Loucy (cell line): ENCODE data around the gene NEUROD2.

ENCODE experiments used
- H2AFZ ChIP-seq: fragments of 200-600 bp; sonication (generic); 2 replicates; pipeline ENCODE4 v1.6.0; 2016; ENCODE audit warnings: antibody characterized with exemption, mild to moderate bottlenecking, low read length, moderate library complexity
- H3F3A ChIP-seq: fragments of 200-600 bp; 2 replicates; pipeline ENCODE4 v1.6.0; 2016; ENCODE audit warnings: antibody characterized with exemption, low read depth, mild to moderate bottlenecking
- H3K27me3 ChIP-seq: fragments of 200-600 bp; sonication (generic); 2 replicates; pipeline ENCODE4 v1.6.1; 2014; ENCODE audit warnings: low read length, mild to moderate bottlenecking; ENCODE audit not compliant: insufficient read depth, poor library complexity, severe bottlenecking
- H3K36me3 ChIP-seq: fragments of 200-600 bp; sonication (generic); 2 replicates; pipeline ENCODE4 v1.6.1; 2016; ENCODE audit warnings: low read length; ENCODE audit not compliant: insufficient read depth
- H3K4me1 ChIP-seq: fragments of 200-600 bp; sonication (generic); 2 replicates; pipeline ENCODE4 v1.5.1; 2014; ENCODE audit warnings: low read length, mild to moderate bottlenecking; ENCODE audit not compliant: insufficient read depth, poor library complexity, severe bottlenecking
- H3K4me2 ChIP-seq: fragments of 200-600 bp; sonication (generic); 2 replicates; pipeline ENCODE4 v1.6.0; 2014; ENCODE audit warnings: antibody characterized with exemption, low read length, low read depth, mild to moderate bottlenecking; ENCODE audit not compliant: poor library complexity, severe bottlenecking
- H3K4me3 ChIP-seq: fragments of 200-600 bp; sonication (generic); 2 replicates; pipeline ENCODE4 v1.5.1; 2014; ENCODE audit warnings: low read length, mild to moderate bottlenecking, mixed read lengths; ENCODE audit not compliant: poor library complexity, severe bottlenecking
- H3K79me2 ChIP-seq: fragments of 200-600 bp; sonication (generic); 2 replicates; pipeline ENCODE4 v1.6.1; 2014; ENCODE audit warnings: low read length; ENCODE audit not compliant: insufficient read depth
- H3K9ac ChIP-seq: fragments of 200-600 bp; sonication (generic); 2 replicates; pipeline ENCODE4 v1.6.0; 2014; ENCODE audit warnings: mild to moderate bottlenecking, low read depth, low read length, moderate library complexity; ENCODE audit not compliant: poor library complexity, severe bottlenecking
- H3K9me2 ChIP-seq: fragments of 200-600 bp; sonication (generic); replicated peaks from 2 replicates; pipeline ENCODE4 v1.6.1; 2016; ENCODE audit warnings: low read depth, low read length, mixed read lengths
- H3K9me3 ChIP-seq: fragments of 200-600 bp; sonication (generic); 2 replicates; pipeline ENCODE4 v1.6.1; 2014; ENCODE audit warnings: mild to moderate bottlenecking, antibody characterized with exemption, low read length, low read depth; ENCODE audit not compliant: insufficient read depth
- H4K20me1 ChIP-seq: fragments of 200-600 bp; sonication (generic); 2 replicates; pipeline ENCODE4 v1.6.0; 2014; ENCODE audit warnings: antibody characterized with exemption, low read length, mild to moderate bottlenecking; ENCODE audit not compliant: insufficient read depth, poor library complexity, severe bottlenecking
- EZH2phosphoT487 ChIP-seq: fragments of 200-600 bp; IDR thresholded peaks from 2 replicates; pipeline ENCODE4 v1.6.1; 2018; ENCODE audit warnings: antibody characterized with exemption, mild to moderate bottlenecking, moderate library complexity, borderline replicate concordance
- TF ChIP-seq, protein P1 (sequence below): fragments of 200-600 bp; sonication (generic); conservative IDR thresholded peaks from 2 replicates; pipeline ENCODE4 v1.5.1; 2014; ENCODE audit warnings: mild to moderate bottlenecking, antibody characterized with exemption, low read length

The NEUROD2 gene

DNA sequence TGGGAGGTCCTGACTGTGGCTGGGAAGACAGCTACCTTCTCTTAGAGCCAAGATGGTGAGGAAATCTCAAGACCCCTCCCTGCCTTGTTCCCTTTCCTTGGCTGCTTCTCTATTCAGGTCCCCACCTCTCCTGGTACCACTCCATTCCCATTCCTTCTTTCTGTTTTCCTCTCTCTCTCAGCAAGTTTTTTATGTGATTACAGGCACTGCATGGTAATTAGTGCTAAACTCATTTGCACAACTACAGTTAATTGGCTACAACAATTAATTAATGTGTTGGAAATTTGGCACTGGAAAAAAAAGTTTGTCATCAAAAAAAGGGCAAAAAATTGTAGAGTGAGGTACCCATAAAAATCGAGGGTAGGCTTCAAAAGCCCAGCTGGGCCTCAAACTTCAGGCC lies 45.3 kb downstream of the NEUROD2 start:
- Histone ChIP-seq H3K79me2 (no peaks in the 10 kb centered on the region), H3F3A (no peaks in the 10 kb centered on the region), H3K9ac (no peak overlapping the region), H3K36me3 (no peaks in the 10 kb centered on the region; the same call in 1 of the 2 replicates), H4K20me1 (no peaks in the 10 kb centered on the region), H3K9me2 (no peaks in the 10 kb centered on the region), H2AFZ (no peak overlapping the region), H3K27me3 (no peaks in the 10 kb centered on the region), H3K9me3 (no peaks in the 10 kb centered on the region), H3K4me3 (no peak overlapping the region), H3K4me2 (no peak overlapping the region), H3K4me1 (no peaks in the 10 kb centered on the region)
- TF ChIP-seq, protein P1, sequence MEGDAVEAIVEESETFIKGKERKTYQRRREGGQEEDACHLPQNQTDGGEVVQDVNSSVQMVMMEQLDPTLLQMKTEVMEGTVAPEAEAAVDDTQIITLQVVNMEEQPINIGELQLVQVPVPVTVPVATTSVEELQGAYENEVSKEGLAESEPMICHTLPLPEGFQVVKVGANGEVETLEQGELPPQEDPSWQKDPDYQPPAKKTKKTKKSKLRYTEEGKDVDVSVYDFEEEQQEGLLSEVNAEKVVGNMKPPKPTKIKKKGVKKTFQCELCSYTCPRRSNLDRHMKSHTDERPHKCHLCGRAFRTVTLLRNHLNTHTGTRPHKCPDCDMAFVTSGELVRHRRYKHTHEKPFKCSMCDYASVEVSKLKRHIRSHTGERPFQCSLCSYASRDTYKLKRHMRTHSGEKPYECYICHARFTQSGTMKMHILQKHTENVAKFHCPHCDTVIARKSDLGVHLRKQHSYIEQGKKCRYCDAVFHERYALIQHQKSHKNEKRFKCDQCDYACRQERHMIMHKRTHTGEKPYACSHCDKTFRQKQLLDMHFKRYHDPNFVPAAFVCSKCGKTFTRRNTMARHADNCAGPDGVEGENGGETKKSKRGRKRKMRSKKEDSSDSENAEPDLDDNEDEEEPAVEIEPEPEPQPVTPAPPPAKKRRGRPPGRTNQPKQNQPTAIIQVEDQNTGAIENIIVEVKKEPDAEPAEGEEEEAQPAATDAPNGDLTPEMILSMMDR, result no peak
- no peak for TF ChIP-seq EZH2phosphoT487

GRCh38 chr17:39556423-39556822 lies 51.3 kb downstream of the NEUROD2 start:
- no peak overlapping the region for H3K9ac ChIP-seq
- no peak overlapping the region for H3K4me2 ChIP-seq
- no peaks in the 10 kb centered on the region for H3F3A ChIP-seq
- no peak overlapping the region for H2AFZ ChIP-seq
- no peaks in the 10 kb centered on the region for H4K20me1 ChIP-seq
- H3K79me2 ChIP-seq, result no peaks in the 10 kb centered on the region
- H3K9me3 ChIP-seq, result no peaks in the 10 kb centered on the region
- no peak overlapping the region for H3K4me3 ChIP-seq
- no peak for TF ChIP-seq EZH2phosphoT487
- TF ChIP-seq, protein P1, result no peak
- peaks cover 4% of the 10 kb centered on the region; the same call in 1 of the 2 replicates for H3K36me3 ChIP-seq
- H3K27me3 ChIP-seq, result no peaks in the 10 kb centered on the region
- no peaks in the 10 kb centered on the region for H3K9me2 ChIP-seq
- no peaks in the 10 kb centered on the region for H3K4me1 ChIP-seq

GRCh38 chr17:39555368-39555767 lies 52.4 kb downstream of the NEUROD2 start:
- Histone ChIP-seq H3K36me3 (peaks cover 4% of the 10 kb centered on the region; the same call in 1 of the 2 replicates), H3K4me2 (no peak overlapping the region), H4K20me1 (no peaks in the 10 kb centered on the region), H3K9me3 (no peaks in the 10 kb centered on the region), H3K4me3 (no peak overlapping the region), H3K79me2 (no peaks in the 10 kb centered on the region), H3K9me2 (no peaks in the 10 kb centered on the region), H3F3A (no peaks in the 10 kb centered on the region), H3K9ac (no peak overlapping the region), H3K4me1 (no peaks in the 10 kb centered on the region), H3K27me3 (no peaks in the 10 kb centered on the region), H2AFZ (no peak overlapping the region)
- no peak for TF ChIP-seq EZH2phosphoT487
- TF ChIP-seq, protein P1, result no peak
